Sigmoid colon (tissue), 4 donors: Measurements from ENCODE around the gene NEU2.

Experiments used
- POLR2AphosphoS5 ChIP-seq, 4 donors: sonication (generic); formaldehyde crosslinking; IDR thresholded peaks; one replicate each; pipeline ENCODE4 v1.6.1; 2017; ENCODE audit warnings: antibody characterized with exemption in 4 of 4
- TF ChIP-seq, protein P1 (sequence below), 4 experiments: fragments of 450-650 bp in 3 of 4; fragments of 200-600 bp in 1 of 4; IDR thresholded peaks; one replicate each; pipeline ENCODE4 v1.5.1; 2016 to 2019; ENCODE audit warnings: antibody characterized with exemption in 4 of 4, mild to moderate bottlenecking in 3 of 4, moderate library complexity in 2 of 4

DNA sequence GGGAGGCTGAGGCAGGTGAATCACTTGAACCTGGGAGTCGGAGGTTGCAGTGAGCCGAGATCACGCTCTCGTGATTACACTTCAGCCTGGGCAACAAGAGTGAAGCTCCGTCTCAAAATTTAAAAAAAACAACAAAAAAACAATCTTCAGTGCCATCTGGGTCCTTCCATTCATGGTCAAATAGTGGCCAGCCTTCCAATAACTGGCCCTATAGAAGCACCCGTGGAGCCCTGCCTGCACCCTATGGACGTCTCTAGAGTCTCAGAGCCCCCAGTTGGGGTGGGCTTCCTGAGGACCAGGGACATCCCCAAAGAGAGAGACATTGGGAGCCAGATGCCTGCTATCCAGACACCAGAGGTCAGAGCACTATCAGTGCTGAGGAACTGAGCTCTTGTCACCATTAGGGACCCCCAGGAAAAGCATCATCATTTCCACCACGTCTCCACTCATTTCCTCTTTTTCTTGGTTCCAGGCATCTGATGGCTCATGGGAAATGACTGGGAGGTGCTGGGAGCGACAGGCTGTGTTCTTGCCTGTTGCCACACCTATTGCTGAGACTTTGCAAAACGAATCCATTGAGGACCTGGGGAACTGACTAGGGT is 9.4 kb downstream of the NEU2 start:
- TF ChIP-seq, protein P1, sequence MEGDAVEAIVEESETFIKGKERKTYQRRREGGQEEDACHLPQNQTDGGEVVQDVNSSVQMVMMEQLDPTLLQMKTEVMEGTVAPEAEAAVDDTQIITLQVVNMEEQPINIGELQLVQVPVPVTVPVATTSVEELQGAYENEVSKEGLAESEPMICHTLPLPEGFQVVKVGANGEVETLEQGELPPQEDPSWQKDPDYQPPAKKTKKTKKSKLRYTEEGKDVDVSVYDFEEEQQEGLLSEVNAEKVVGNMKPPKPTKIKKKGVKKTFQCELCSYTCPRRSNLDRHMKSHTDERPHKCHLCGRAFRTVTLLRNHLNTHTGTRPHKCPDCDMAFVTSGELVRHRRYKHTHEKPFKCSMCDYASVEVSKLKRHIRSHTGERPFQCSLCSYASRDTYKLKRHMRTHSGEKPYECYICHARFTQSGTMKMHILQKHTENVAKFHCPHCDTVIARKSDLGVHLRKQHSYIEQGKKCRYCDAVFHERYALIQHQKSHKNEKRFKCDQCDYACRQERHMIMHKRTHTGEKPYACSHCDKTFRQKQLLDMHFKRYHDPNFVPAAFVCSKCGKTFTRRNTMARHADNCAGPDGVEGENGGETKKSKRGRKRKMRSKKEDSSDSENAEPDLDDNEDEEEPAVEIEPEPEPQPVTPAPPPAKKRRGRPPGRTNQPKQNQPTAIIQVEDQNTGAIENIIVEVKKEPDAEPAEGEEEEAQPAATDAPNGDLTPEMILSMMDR (IDR thresholded peaks at IDR 0.05) = no peak
- TF ChIP-seq POLR2AphosphoS5 (IDR thresholded peaks at IDR 0.05) = no peak
